Measurements from ENCODE around the gene UPK1A.

The UPK1A gene

GRCh38 chr19:35670686-35671085 is 4.4 kb downstream of the UPK1A start:
- Histone ChIP-seq H3F3A (ENCODE audit: insufficient read depth, low read length) (no peaks in the 10 kb centered on the region), H3K4me2 (ENCODE audit: low read length) (no peak overlapping the region), H4K20me1 (ENCODE audit: insufficient read depth, low read length) (no peaks in the 10 kb centered on the region), H3K79me2 (ENCODE audit: insufficient read depth, low read length) (no peaks in the 10 kb centered on the region), H2AFZ (ENCODE audit: low read length) (no peak overlapping the region), H3K27me3 (ENCODE audit: insufficient read depth, low read length) (peaks cover 6% of the 10 kb centered on the region), H3K4me3 (ENCODE audit: low read depth, low read length, poor library complexity, severe bottlenecking) (no peak overlapping the region), H3K27ac (ENCODE audit: low read depth, low read length, poor library complexity, severe bottlenecking) (no peak overlapping the region), H3K9me3 (ENCODE audit: low read length) (no peaks in the 10 kb centered on the region), H3K9ac (ENCODE audit: low read length) (no peak overlapping the region), H3K9me2 (ENCODE audit: low read depth, low read length) (no peaks in the 10 kb centered on the region), H3K4me1 (ENCODE audit: insufficient read depth, low read length, severe bottlenecking) (no peaks in the 10 kb centered on the region), H3K36me3 (ENCODE audit: insufficient read depth, low read length) (no peaks in the 10 kb centered on the region)
- no peak for TF ChIP-seq EZH2 (IDR thresholded peaks at IDR 0.05; ENCODE audit: borderline replicate concordance, low read length)
- TF ChIP-seq, protein P1, sequence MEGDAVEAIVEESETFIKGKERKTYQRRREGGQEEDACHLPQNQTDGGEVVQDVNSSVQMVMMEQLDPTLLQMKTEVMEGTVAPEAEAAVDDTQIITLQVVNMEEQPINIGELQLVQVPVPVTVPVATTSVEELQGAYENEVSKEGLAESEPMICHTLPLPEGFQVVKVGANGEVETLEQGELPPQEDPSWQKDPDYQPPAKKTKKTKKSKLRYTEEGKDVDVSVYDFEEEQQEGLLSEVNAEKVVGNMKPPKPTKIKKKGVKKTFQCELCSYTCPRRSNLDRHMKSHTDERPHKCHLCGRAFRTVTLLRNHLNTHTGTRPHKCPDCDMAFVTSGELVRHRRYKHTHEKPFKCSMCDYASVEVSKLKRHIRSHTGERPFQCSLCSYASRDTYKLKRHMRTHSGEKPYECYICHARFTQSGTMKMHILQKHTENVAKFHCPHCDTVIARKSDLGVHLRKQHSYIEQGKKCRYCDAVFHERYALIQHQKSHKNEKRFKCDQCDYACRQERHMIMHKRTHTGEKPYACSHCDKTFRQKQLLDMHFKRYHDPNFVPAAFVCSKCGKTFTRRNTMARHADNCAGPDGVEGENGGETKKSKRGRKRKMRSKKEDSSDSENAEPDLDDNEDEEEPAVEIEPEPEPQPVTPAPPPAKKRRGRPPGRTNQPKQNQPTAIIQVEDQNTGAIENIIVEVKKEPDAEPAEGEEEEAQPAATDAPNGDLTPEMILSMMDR (IDR thresholded peaks at IDR 0.05; ENCODE audit: low read length) = no peak

DNA sequence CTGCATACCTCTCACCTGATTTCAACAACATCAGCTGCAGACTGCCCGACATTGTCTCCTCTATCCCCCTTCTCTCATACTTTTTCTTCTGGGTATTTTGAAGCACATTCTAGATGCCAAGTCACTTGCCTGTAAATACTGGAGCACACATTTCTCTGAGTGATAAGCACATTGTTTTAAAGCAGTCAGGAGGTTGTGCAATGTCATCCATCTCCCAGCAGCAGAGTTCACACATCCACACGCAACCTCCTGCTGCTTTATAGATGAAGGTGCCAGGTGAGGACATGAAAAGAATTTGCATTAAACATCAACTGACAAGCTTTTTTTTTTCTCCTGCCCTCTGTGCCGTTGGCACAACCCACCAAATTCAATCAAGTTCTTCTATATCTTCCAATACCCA is 5.5 kb downstream of the UPK1A start:
- Histone ChIP-seq H3K9me3 (ENCODE audit: low read length) (no peaks in the 10 kb centered on the region), H3K9ac (ENCODE audit: low read length) (no peak overlapping the region), H3K4me2 (ENCODE audit: low read length) (no peak overlapping the region), H3K4me1 (ENCODE audit: insufficient read depth, low read length, severe bottlenecking) (no peaks in the 10 kb centered on the region), H3K9me2 (ENCODE audit: low read depth, low read length) (no peaks in the 10 kb centered on the region), H4K20me1 (ENCODE audit: insufficient read depth, low read length) (no peaks in the 10 kb centered on the region), H3K4me3 (ENCODE audit: low read depth, low read length, poor library complexity, severe bottlenecking) (no peak overlapping the region), H3K27ac (ENCODE audit: low read depth, low read length, poor library complexity, severe bottlenecking) (no peak overlapping the region), H3K79me2 (ENCODE audit: insufficient read depth, low read length) (no peaks in the 10 kb centered on the region), H3F3A (ENCODE audit: insufficient read depth, low read length) (no peaks in the 10 kb centered on the region), H3K36me3 (ENCODE audit: insufficient read depth, low read length) (no peaks in the 10 kb centered on the region), H3K27me3 (ENCODE audit: insufficient read depth, low read length) (peaks cover 4% of the 10 kb centered on the region; the same call in 1 of the 2 replicates), H2AFZ (ENCODE audit: low read length) (no peak overlapping the region)
- TF ChIP-seq EZH2 (IDR thresholded peaks at IDR 0.05; ENCODE audit: borderline replicate concordance, low read length) = no peak
- TF ChIP-seq, protein P1 (IDR thresholded peaks at IDR 0.05; ENCODE audit: low read length) = no peak

DNA sequence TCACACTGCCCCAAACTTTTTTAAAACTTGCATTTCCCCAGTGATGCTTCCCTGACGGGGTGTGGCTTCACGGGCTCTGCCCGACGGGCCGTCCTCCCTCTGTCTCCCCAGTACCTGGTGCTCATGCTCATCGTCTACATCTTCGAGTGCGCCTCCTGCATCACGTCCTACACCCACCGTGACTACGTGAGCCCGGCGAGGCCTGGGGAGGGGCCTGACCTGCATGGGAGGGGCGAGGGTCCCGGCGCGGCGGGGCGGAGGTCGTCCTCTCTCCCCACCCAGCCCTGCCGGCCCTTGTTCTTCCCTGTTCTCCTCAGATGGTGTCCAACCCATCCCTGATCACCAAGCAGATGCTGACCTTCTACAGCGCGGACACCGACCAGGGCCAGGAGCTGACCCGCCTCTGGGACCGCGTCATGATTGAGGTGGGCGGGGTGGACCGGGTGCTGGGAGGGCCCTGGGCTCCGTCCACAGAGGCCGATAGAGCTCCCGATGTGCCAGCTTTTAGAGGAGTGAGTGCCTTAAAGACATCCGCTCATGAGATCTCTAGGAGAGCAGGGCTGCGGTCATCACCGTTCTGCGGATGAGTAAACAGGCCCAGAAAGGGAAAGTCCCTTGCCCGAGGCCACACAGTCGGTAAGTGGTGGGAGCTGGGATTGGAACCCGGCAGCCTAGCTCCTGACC is 6.9 kb downstream of the UPK1A start:
- Histone ChIP-seq H4K20me1 (ENCODE audit: insufficient read depth, low read length) (no peaks in the 10 kb centered on the region), H3K79me2 (ENCODE audit: insufficient read depth, low read length) (no peaks in the 10 kb centered on the region), H3F3A (ENCODE audit: insufficient read depth, low read length) (no peaks in the 10 kb centered on the region), H3K9ac (ENCODE audit: low read length) (no peak overlapping the region), H3K9me3 (ENCODE audit: low read length) (no peaks in the 10 kb centered on the region), H3K4me2 (ENCODE audit: low read length) (peak overlapping the region; percentile 40; the same call in 1 of the 2 replicates), H3K9me2 (ENCODE audit: low read depth, low read length) (no peaks in the 10 kb centered on the region), H3K27ac (ENCODE audit: low read depth, low read length, poor library complexity, severe bottlenecking) (no peak overlapping the region), H3K4me1 (ENCODE audit: insufficient read depth, low read length, severe bottlenecking) (no peaks in the 10 kb centered on the region), H3K27me3 (ENCODE audit: insufficient read depth, low read length) (peaks cover 4% of the 10 kb centered on the region; the same call in 1 of the 2 replicates), H3K36me3 (ENCODE audit: insufficient read depth, low read length) (no peaks in the 10 kb centered on the region), H3K4me3 (ENCODE audit: low read depth, low read length, poor library complexity, severe bottlenecking) (peak overlapping the region; percentile 27), H2AFZ (ENCODE audit: low read length) (no peak overlapping the region)
- no peak for TF ChIP-seq EZH2 (IDR thresholded peaks at IDR 0.05; ENCODE audit: borderline replicate concordance, low read length)
- TF ChIP-seq, protein P1 (IDR thresholded peaks at IDR 0.05; ENCODE audit: low read length) = no peak

Data from OCI-LY1 (cell line).